ENCODE data around the gene ELFN2.

GRCh38 chr22:37346505-37346895 lies 80.8 kb downstream of the ELFN2 start:
- TF ChIP-seq CTCF (conservative IDR thresholded peaks at IDR 0.05; ENCODE audit: low read depth, low read length), result no peak
- TF ChIP-seq EZH2 (IDR thresholded peaks at IDR 0.05; ENCODE audit: low read length, unreplicated experiment), result no peak
- no peak for TF ChIP-seq EZH2phosphoT487 (IDR thresholded peaks at IDR 0.05; ENCODE audit: borderline replicate concordance, low read length)
